ENCODE data around the gene MYMK.

MYMK gene

DNA sequence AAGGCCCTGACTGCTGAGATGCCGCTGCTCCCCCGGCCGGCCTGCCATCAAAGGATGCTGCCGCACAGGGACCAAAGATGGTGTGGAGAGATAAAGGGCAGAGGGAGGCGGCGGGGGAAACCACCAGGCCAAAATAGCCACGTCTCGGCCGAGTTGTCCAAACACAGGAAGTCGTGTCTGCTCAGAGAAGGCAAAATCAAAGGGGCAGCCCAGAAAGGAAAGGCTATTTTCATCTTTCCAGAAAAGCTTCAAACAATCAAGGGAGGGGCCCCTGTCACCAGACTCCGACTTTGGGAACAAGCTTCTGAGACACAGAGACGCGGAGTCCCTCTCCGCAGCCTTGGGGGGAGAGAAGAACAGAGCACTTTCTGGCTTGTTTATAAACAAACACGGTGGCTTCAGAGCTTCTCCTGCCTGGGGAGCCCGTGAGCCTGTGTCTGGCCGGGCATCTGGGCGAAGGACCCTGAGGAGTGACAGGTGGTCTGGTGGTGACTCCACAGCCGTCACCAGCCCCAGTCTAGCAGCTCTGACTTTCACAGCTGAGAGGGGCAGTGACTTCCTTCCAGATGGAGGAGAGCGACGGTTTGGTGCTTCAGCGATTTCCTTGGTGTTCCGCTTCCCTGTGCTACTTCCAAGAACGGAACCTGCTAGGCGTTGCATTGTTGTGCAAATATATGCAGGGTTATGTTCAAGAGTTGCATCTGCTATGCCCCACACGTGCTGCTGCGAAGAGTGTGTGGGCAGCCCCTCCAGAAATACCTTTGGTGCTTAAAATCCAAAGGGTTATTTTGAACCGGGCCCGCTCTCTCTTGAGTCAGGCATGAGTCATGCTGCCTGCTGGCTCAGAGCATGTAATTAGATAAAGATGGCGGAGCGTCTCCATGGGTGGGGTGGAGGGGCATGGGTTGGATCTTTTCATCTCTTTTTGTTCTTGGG, 33.7 kb upstream of the MYMK start:
- DNase-seq (ENCODE audit: low read depth): peak; percentile 86

DNA sequence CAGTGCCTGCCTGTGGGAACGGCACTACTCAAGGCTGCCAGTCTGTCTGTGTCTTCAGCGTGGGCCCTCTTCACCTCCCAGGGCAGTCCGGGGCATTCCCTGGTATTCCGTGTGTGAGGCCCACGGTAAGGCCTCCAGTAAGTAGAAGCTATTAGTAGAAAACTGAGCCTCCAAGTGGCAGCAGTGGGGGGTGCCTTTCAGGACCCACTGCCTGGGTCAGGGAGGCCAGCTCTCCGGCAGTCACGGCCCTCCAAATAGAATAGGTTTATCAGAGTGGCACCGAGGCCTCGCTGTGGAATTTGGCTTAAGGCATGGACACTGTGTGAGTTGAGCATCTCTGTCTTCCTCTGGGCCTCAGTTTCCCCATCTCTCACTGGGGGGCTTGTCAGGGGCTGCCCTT, 32.8 kb upstream of the MYMK start:
- no peak for DNase-seq (ENCODE audit: low read depth)

DNA sequence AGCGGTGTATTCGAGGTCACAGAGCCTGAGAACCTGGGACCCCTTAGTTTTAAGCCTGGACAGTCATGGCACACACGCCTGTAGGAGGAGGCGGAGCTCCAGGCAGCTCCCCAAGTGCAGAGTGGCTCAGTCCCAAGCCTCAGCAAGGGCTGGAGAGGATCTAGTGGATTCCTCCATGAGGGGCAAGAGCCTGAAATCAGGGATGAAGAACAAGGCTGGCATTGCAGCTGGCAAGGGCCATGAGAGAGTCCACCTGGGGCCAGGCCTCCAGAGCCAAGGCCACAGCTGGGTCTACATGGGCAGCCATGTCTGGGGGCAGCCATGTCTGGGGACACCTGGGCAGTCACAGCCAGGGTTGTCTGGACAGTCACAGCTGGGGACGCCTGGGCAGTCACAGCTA, 31.6 kb upstream of the MYMK start:
- no peak for DNase-seq (ENCODE audit: low read depth)

DNA sequence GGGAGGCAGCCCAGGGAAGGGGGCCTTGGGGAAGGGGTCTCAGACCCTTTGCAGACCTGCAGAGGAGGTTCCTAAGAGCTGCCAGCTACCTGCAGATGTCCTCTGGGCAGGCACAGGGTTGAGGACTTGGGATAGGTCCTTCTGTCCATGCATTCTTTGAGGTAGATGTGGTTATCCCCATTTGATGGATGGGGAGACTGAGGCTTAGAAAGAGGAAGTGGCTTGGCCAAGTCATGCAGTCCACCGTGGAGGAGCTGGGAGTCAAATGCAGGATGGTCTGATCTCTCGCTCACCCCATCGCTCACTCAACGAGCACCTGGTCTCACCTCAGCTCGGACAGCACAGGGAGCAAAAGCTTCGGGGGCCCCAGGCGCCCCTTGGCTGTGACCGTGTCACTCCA, 30.0 kb upstream of the MYMK start:
- DNase-seq (ENCODE audit: low read depth): no peak

DNA sequence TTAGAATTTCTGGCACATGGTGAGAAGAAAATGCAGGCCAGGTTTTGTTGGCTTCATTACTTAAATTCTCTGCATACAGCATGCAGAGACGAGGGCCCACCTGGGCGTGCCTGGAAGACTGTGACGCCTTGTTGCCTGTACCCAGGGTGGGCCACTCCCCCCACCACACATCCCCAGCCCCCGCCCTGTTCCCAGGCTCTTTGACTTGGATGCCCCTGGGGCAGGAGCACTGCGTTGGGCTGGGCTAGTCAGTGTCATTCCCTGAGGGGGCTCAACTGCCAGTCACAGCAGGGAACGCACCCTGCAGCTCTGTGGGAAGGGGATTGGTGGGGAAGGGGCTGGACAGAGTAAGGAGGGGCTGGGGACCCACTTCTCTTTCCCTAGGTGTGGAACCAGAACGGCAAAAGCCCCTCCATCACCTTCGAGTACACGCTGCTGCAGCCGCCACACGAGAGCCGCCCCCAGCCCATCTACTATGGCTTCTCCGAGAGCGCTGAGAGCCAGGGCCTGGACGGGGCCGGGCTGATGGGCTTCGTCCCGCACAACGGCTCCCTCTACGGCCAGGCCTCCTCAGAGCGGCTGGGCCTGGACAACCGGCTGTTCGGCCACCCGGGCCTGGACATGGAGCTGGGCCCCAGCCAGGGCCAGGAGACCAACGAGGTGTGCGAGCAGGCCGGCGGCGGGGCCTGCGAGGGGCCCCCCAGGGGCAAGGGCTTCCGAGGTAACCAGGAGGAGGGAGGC, 29.4 kb upstream of the MYMK start:
- no peak for DNase-seq (ENCODE audit: low read depth)

DNA sequence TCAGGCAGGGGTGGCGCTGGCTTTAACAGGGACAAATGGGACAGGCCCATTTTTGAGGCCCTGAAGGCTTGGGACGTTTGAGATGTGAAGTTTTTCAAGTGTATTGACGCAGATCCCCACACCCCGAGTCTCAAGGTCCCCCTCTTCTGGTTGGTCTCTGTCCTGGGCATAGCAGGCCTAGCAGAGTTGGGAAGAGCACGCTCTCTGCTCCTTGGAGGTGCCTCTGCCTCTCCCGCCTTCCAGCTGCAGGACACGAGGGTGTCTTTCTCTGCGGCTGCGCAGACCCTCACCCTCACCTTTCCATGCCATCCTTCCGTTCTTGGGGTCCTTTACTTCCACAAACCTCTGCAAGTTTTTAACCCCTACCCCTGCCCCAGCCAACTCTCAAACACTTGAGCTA, 28.4 kb upstream of the MYMK start:
- no peak for DNase-seq (ENCODE audit: low read depth)

DNA sequence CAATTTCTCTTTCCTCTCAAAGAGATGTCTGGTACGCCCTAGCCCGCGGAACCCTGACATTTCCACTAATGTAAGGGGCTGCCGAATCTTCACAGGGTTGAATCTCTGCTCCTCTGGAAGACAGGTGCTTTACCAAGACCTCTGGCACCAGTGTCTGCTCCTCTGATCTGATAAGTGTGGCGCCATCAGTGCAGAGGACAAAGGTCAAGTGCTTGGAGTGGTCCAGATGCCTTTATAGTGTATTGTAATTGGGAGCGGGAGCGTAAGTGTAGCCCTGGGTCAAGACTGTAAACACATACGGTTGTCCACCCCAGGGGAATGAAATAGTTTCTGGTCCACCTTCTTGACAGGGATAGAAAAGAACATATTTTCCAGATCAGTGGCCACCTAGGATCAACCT, 27.5 kb upstream of the MYMK start:
- no peak for DNase-seq (ENCODE audit: low read depth)

DNA sequence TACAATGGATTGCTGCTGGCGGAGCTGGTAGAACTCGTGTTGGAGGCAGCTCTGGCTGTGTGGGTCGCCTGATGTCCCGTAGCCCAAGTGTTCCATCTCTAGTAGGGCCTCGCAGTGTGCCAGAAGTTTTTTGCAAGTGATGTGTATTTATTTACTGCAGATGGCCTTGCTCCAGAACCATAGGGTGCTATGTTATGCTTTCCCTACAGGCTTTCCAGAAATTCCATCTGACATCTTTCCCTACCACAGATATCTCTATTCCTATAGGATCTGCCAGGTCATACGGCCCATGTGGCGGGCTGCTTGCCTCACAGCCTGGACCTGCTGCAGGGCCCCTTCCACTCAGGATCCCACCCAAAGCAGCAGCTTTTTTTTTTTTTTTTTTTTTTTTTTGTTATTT, 26.7 kb upstream of the MYMK start:
- no peak for DNase-seq (ENCODE audit: low read depth)

DNA sequence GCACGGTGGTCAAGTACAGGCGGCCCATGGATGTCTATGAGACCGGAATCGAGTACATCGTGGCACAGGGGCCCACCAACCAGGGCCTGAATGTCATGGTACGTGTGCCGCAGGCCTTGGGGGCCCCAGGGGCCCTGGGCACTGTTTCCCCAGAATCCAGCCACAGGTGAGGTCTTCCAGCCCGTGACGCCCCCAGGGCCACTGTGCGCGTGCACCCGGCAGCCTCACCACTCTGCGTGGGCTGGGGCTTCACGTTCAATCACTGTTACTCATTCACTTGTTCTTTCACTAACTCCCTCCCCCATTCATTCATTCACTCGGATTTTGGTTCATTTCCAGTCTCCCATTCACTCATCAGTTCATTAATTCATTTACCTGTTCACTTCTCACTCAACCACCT, 22.4 kb upstream of the MYMK start:
- DNase-seq (ENCODE audit: low read depth): no peak

DNA sequence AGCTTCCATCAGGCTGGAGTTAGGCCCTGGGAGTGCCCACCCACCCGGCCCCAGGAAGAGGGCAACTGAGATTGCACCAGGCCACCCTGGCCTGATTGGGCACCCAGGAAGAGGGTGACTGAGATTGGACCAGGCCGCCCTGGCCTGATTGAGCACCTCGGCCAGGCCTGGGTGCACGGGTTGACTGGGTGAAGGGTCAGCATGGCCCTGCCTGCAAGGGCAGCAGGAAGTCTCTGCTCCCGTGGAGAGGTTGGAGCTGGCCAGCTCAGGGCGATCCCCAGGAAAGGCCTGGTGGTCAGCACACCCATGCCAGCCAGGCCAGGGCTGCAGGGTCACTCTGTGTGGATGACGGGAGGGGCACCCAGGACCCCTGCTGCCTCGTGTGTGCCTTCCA, 21.5 kb upstream of the MYMK start:
- DNase-seq (ENCODE audit: low read depth): no peak

DNA sequence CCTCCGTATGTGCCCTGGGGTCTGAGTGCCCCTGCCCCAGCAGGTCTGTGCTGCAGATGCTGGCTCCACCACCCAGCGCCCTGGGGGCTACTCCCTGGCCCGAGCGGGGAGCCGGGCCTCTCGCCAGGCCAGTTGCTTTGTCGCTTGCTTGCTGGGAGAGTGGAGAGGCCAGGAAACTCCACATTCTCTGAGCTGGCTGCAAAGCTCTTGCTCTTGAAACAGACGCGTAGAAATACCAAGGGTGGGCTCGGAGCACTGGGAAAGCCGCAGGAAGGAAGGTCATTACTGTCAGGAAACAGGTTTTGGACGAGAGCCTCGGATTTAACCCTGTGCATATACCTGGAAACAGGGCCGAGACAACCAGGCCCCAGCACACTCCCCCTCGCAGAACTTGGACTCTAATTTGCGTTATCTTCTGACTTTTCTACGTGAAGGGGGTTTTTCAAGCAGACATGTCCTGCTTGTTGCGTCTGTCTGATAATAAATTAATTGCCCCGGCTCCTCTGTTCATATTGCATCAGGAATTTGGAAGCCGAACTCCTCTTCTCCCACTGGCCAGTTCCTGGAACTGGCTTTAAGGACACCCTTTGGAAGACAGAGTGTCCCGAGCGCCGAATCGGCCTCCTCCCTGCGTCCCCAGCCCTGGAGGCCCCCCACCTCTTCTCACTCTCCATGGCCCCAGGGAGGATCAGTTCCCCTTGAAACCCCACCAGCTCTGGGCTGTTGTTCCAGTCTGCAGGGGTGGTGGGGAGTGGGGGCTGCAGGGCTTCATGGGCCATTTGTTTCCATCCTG, 20.9 kb upstream of the MYMK start:
- DNase-seq (ENCODE audit: low read depth): no peak

DNA sequence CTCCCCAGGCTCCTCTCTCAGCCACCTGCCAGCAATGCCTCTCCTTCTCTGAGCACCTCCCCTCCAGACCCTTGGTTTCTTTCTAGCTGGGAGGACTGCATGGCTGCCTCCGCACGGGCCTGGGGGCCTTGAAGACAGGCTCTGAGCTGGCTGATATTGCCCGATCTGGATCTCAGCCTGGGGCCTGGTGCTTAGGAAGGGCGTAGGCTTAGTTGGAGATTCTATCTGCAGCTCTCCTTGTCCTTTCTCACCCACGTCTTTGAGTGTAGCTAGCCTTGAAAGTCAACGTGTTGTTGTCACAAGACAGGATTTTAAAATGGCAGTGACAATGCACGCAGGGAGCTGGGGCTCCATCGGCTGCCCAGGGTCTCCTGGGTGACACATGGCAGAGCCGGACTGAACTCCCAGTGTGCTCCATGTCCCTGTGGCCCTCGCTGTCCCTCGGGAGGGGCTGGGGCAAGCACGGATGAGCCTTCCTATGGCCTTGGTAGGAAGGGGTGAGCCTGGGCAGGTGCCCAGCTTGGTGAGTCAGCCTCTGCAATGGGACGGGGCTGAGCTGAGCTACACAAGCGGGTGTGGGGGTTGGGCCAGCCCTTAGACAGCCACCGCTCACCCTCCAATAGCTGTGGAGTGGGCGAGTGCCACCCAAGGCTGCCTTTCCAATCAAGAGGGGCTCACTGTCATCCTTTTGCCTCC, 19.2 kb upstream of the MYMK start:
- no peak for DNase-seq (ENCODE audit: low read depth)

DNA sequence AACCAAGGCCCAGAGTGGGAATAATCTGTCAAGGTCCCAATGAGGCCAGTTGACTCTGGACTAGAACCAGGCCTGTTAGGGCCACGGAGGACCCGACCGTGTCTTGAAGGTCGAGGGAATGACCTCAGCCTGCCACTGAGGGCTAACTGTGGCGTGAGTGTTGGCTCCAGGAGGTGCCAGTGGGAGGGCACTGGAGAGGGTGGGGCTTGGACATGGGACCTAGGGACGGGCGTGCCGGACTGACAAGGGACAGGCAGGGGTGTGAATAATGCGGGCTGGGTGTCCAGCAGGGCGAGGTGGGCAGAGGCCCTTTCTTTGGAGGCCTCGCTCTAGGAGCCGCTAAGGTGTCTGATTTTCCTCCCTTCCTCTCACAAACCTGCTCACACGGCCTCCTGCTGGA, 17.2 kb upstream of the MYMK start:
- DNase-seq (ENCODE audit: low read depth): no peak

DNA sequence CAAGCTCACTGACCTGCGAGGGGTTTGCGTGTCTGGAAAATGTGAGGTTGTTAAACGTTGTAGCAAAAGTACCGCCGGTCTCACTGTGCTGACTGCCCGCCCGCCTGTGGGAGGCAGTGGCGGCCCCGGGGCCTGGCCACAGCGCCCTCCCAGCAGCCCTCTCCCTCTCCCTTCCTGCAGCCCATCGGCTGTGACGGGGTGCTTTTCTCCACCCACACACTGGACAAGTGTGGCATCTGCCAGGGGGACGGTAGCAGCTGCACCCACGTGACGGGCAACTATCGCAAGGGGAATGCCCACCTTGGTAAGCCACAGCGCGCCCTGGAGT, 15.9 kb upstream of the MYMK start:
- DNase-seq (ENCODE audit: low read depth): no peak

DNA sequence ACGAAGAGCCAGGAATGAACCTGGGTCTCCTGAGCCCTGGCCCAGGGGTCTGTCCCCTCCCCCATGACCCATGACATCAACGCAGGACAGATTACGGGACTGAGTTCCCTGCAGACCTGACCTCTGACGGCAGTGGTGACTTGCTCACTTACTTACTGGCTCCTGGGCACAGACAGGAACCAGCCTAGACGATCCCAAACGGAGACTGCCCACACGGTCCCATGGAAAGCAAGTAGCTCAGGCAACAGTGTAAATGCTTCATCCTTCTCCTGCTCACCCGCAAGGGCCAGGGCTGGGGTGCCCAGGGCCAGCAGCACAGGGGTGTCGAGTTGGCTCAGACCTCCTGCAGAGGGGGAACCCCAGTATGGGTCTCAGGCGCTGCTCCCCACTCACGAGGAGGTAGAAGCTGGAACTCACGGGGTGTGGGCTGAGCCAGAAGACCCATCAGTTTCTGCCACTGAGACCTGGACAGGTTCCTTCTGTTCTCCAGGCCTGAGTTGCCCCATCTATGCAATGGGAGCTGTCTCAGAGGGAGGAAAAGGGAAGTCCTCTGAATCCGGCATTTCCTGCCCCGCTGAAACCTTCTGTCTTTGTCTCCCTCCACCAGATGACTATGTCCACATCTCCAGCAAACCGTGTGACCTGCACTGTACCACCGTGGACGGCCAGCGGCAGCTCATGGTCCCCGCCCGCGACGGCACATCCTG, 15.4 kb upstream of the MYMK start:
- no peak for DNase-seq (ENCODE audit: low read depth)

DNA sequence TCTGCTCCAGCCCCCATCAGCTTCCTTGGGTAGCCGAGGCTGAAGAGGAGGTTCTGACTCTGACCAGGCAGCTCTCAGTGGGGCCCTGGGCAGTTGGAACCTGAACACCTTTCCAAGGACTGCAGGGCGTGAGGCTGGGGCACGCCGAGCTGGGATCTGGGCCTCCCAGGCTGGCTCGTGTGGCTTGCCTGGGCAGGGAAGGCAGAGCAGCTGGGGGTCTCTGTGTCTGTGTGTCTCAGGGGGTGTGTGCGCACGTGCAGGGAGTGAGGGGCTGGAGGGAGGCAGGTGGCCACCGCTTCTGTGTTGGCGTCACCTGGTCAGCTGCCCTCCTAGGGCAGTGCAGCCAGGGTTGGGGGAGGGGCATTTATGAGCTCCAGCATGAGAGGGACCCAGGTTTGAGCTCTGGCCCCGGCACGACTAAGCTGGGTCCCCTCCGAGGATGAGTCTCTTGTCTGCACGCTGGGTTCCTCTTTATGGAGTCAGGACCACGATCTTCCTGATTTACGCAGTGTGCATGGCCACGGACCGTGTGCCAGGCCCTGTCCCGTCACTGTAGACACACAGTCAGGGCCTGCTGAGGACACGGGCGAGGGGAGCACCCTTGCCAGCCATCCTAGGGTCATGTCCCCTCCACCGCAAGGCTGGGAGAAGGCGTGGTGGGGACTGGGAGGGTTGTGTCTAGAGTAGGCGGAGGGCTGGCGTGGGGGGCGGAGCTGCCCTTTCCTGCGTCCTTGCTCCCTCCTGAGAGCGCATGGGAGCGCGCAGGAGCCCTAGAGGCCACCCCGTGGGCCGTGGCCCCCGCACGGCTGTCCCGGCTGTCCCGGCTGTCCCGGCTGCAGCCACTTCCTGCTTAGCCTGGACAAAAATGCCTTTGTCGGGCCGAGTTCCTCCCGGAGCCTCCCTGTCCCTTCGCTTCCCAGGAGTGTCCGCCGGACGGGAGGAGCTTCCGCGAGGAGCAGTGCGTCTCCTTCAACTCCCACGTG, 14.4 kb upstream of the MYMK start:
- no peak for DNase-seq (ENCODE audit: low read depth)

DNA sequence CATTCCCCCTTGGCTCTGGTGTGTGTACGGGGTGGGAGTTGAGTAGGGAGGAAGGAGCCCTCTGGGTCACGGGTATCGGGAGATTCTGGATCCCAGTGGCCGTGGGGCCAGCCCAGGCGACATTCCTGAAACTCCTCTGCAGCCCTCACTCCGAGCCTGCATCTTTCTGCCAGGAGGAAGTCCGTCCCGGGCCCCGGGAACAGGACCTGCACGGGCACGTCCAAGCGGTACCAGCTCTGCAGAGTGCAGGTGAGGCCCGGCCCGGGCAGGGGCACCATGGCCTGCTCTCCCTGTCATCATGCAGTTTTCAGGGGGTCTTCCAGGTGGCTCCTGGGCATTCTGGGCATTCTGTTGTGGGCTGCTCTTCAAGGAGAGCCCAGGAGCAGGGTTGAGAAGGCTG, 13.4 kb upstream of the MYMK start:
- DNase-seq (ENCODE audit: low read depth): no peak

DNA sequence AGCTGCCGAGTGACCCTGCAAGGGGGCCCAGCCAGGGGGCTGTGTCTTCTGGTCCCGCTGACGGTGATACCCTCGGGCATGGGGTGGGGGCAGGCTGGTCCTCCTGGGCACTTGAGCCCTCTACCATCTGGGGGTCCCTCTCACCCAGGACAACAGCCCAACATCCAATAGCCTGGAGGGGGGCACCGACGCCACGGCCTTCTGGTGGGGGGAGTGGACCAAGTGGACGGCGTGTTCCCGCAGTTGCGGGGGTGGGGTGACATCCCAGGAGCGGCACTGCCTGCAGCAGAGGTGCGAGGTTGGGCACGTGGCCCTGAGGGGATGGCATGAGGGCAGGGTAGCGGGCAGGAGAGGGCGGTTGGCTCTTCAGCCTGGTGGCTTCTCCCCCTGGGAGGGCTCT, 12.5 kb upstream of the MYMK start:
- DNase-seq (ENCODE audit: low read depth): no peak

DNA sequence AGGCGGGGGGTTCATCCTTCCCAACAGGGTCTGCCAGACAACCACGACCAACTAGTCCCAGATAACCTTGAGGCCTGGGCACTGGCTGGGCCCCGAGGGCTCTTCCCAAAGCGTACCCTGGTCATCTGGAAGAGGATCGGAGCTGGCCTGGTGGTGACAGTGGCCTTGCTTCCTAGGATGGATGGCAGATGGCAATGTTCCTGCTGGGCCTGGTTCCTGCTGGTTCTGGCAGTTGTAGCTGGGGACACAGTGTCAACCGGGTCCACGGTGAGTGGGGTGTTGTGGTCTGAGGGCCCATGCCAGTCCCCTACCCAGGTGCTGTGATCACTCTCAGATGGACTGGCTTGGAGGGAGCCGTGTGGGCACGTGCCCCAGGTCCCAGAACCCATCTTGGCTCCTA, 11.8 kb upstream of the MYMK start:
- DNase-seq (ENCODE audit: low read depth): no peak

DNA sequence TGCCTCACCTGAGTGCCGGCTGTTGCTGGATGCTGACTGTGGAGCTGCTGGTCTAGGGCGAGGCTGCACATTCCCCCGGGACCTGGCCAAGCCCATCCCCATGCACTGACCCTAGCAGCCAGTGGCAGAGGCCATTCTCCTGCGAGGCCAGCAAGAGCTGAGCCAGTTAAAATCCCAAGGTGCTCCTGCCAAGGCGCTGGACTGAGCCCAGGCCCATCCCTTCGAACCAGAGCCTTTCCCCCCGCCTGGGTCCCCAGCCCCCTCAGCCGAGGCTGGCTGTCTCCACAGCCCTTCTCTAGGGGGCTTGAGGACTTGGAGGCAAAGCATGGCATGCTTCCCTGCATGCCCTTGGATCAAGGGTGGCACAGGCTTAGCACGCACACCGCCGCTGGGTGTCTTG, 11.3 kb upstream of the MYMK start:
- no peak for DNase-seq (ENCODE audit: low read depth)
